ES-I3 (cell line): ENCODE data around the gene MB21D2.
"Not testable (repeated sequence)": the region's sequence is repeated elsewhere in the genome, so short reads cannot be mapped to it uniquely, and the experiment has no call there.

ENCODE experiments used
- H3K36me3 ChIP-seq: 2 replicates; pipeline ENCODE4 v1.6.1; 2013; ENCODE audit warnings: mild to moderate bottlenecking, low read length, control low read depth, moderate library complexity; ENCODE audit not compliant: insufficient read depth
- H3K4me1 ChIP-seq: 2 replicates; pipeline ENCODE4 v1.6.1; 2013; ENCODE audit warnings: mild to moderate bottlenecking, control low read depth, low read length; ENCODE audit not compliant: insufficient read depth
- H3K9ac ChIP-seq: 2 replicates; pipeline ENCODE4 v1.6.1; 2013; ENCODE audit warnings: low read depth, mild to moderate bottlenecking, low read length, moderate library complexity
- H3K9me3 ChIP-seq: 2 replicates; pipeline ENCODE4 v1.6.1; 2013; ENCODE audit warnings: mild to moderate bottlenecking, low read length, moderate library complexity; ENCODE audit not compliant: control insufficient read depth, insufficient read depth

The MB21D2 gene

DNA sequence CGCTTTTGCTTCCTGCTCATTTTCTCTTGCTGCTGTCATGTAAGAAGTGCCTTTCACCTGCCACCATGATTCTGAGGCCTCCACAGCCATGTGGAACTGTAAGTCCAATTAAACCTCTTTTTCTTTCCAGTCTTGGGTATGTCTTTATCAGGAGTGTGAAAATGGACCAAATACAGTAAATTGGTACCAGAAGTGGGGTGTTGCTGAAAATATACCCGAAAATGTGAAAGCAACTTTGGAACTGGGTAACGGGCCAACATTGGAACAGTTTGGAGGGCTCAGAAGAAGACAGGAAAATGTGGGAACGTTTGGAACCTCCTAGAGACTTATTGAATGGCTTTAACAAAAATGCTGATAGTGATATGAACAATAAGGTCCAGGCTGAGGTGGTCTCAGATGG lies 143.3 kb downstream of the MB21D2 start:
- H3K36me3 ChIP-seq, H3K9me3 ChIP-seq, H3K9ac ChIP-seq, H3K4me1 ChIP-seq: not testable (repeated sequence)

GRCh38 chr3:192772240-192772894 lies 145.3 kb downstream of the MB21D2 start:
- H3K9ac ChIP-seq = no peak overlapping the region

GRCh38 chr3:192758654-192759053 lies 159.0 kb downstream of the MB21D2 start:
- Histone ChIP-seq H3K9me3 (no peaks in the 10 kb centered on the region), H3K36me3 (no peaks in the 10 kb centered on the region), H3K4me1 (no peaks in the 10 kb centered on the region), H3K9ac (no peak overlapping the region)

More at GRCh38 chr3:192772240-192772894, 145.3 kb downstream of the MB21D2 start:
- no peaks in the 10 kb centered on the region; the same call in 1 of the 2 replicates for H3K36me3 ChIP-seq
- no peaks in the 10 kb centered on the region for H3K4me1 ChIP-seq
- no peaks in the 10 kb centered on the region; the same call in none of the 2 replicates for H3K9me3 ChIP-seq

- Histone ChIP-seq H3K9ac (no peak overlapping the region), H3K9me3 (no peaks in the 10 kb centered on the region), H3K4me1 (peaks cover 18% of the 10 kb centered on the region), H3K36me3 (no peaks in the 10 kb centered on the region)
Measured at GRCh38 chr3:192751148-192751547, 166.5 kb downstream of the MB21D2 start.

DNA sequence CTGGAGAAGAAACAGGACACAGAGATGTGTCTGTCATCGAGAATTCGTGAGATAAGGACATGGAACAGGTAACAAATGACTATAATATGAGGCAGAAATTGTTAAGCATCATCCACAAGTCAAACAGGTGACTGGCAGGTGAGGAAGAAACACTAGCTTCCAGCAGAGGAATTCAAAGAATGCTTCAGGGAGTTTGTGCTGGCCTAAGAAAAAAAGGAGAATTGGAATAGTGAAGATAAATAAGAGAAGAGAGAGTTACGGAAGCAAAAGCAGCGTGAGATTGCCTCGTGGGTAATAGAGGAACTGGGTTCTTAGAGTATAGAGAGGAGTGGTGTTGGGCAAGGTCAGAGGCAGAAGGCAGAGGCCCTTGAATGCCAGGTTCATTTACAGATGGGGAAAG lies 167.5 kb downstream of the MB21D2 start:
- Histone ChIP-seq H3K4me1 (peaks cover 18% of the 10 kb centered on the region), H3K9ac (no peak overlapping the region), H3K9me3 (no peaks in the 10 kb centered on the region), H3K36me3 (no peaks in the 10 kb centered on the region)

DNA sequence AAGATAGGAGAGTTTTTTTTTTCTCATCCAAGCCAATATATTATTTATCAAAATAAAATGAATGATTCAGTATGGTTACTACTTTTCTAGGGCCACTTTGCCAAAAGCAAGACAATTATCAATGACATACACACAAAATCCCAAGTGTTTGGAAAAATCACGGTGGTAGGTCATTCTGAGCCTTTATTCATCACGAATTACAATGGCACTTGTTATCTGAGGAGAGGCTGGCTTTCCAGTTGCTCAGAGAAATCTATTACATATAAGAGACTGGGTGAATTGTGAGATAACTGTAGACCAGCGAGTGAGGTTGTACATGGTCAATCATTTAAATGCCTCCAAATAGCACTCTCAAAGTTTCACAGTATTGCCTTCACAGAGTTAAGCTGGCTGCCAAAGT lies 169.9 kb downstream of the MB21D2 start:
- Histone ChIP-seq H3K36me3 (no peaks in the 10 kb centered on the region), H3K4me1 (peaks cover 18% of the 10 kb centered on the region)

GRCh38 chr3:192747145-192747544 lies 170.5 kb downstream of the MB21D2 start:
- H3K36me3 ChIP-seq = no peaks in the 10 kb centered on the region
- H3K9ac ChIP-seq = no peak overlapping the region
- no peaks in the 10 kb centered on the region for H3K9me3 ChIP-seq
- peaks cover 18% of the 10 kb centered on the region for H3K4me1 ChIP-seq

More for the DNA sequence above, 169.9 kb downstream of the MB21D2 start:
- Histone ChIP-seq H3K9me3 (no peaks in the 10 kb centered on the region), H3K9ac (no peak overlapping the region)
